RWPE1 (cell line): ENCODE measurements around the gene ENO4.

ENCODE experiments used
- CTCF ChIA-PET: fragments of 350-600 bp; sonication (Branson Sonifier 250); formaldehyde crosslinking; extraction: SDS; loops from one replicate; lab custom pipeline; 2021; lab: Yijun Ruan, JAX
- POLR2A ChIA-PET: fragments of 400-600 bp; formaldehyde crosslinking; extraction: SDS; loops from one replicate; lab custom pipeline; 2020; ENCODE audit warnings: antibody characterized with exemption; ENCODE audit not compliant: low non-redundant PET; lab: Yijun Ruan, JAX
- DNase-seq: peaks from one replicate; pipeline ENCODE4 v3.0.0; 2012; ENCODE audit warnings: low spot score
- H3K27ac ChIP-seq: fragments of 450-650 bp; 2 replicates; pipeline ENCODE4 v1.5.1; 2017
- CTCF ChIP-seq: fragments of 450-650 bp; conservative IDR thresholded peaks from 2 replicates; pipeline ENCODE4 v1.5.1; 2017; ENCODE audit warnings: low read depth, mild to moderate bottlenecking

ENO4 gene

GRCh38 chr10:116835658-116836057 lies 13.6 kb upstream of the ENO4 start:
- no peak for DNase-seq
- H3K27ac ChIP-seq = no peak overlapping the region
- no peak for TF ChIP-seq CTCF
- CTCF ChIA-PET = interaction anchor here (0.7 to 1.0 kb wide), 4 partner anchors 331 to 340 kb away, joined by 3 to 5 read pairs (median 4); no protein-coding TSS in a partner anchor
- POLR2A ChIA-PET = no interaction called here

GRCh38 chr10:116836083-116836482 lies 13.2 kb upstream of the ENO4 start:
- ChIA-PET POLR2A (no interaction called here), CTCF (interaction anchor here (0.7 to 1.0 kb wide), 5 partner anchors 330 to 367 kb away, joined by 3 to 5 read pairs (median 4); no protein-coding TSS in a partner anchor)
- no peak overlapping the region for H3K27ac ChIP-seq
- no peak for DNase-seq
- no peak for TF ChIP-seq CTCF

GRCh38 chr10:116836902-116837523 lies 12.3 kb upstream of the ENO4 start:
- POLR2A ChIA-PET = no interaction called here
- no peak for TF ChIP-seq CTCF
- DNase-seq = no peak

GRCh38 chr10:116838143-116838725 lies 11.1 kb upstream of the ENO4 start:
- ChIA-PET POLR2A (no interaction called here), CTCF (interaction anchor here (1.1 kb wide), 1 partner anchor 29 kb away, joined by 3 read pairs; no protein-coding TSS in a partner anchor)
- TF ChIP-seq CTCF = no peak
- H3K27ac ChIP-seq = no peak overlapping the region
- DNase-seq = no peak

More at GRCh38 chr10:116836902-116837523, 12.3 kb upstream of the ENO4 start:
- H3K27ac ChIP-seq = no peak overlapping the region
- CTCF ChIA-PET = interaction anchor here (0.6 to 1.4 kb wide), 5 partner anchors 54 to 366 kb away, joined by 3 to 4 read pairs (median 3); no protein-coding TSS in a partner anchor

GRCh38 chr10:116840389-116841075 lies 8.8 kb upstream of the ENO4 start:
- no peak for TF ChIP-seq CTCF
- no peak overlapping the region for H3K27ac ChIP-seq
- CTCF ChIA-PET = interaction anchor here (0.6 to 0.9 kb wide), 2 partner anchors 271 to 326 kb away, joined by 3 read pairs; no protein-coding TSS in a partner anchor
- POLR2A ChIA-PET = interaction anchor here (0.5 to 0.6 kb wide), 2 partner anchors 12 to 247 kb away, joined by 8 to 10 read pairs; no protein-coding TSS in a partner anchor
- DNase-seq = no peak

- TF ChIP-seq CTCF = no peak
- ChIA-PET POLR2A (no interaction called here), CTCF (interaction anchor here (0.6 kb wide), 1 partner anchor 12 kb away, joined by 4 read pairs; no protein-coding TSS in a partner anchor)
- no peak for DNase-seq
- H3K27ac ChIP-seq = no peak overlapping the region
These were observed 3.5 kb upstream of the ENO4 start for GRCh38 chr10:116845823-116846222.
